Upper lobe of left lung (tissue), 4 donors: ENCODE data around the gene TLCD3A.

Source experiments
- CTCF ChIP-seq, 6 experiments: fragments of 450-650 bp in 4 of 6; fragments of 200-600 bp in 2 of 6; sonication (generic) in 2 of 6; IDR thresholded peaks; one replicate each; pipeline ENCODE4 v1.5.1; 2016 to 2019; ENCODE audit warnings: antibody characterized with exemption in 6 of 6
- EP300 ChIP-seq, 4 donors: sonication (generic); formaldehyde crosslinking; IDR thresholded peaks; one replicate each; pipeline ENCODE4 v1.5.1; 2017; ENCODE audit warnings: antibody characterized with exemption in 4 of 4, control low read depth in 2 of 4
- POLR2A ChIP-seq, 4 donors: fragments of 450-650 bp; IDR thresholded peaks; one replicate each; pipeline ENCODE4 v1.5.1; 2016 to 2017; ENCODE audit warnings: antibody characterized with exemption in 4 of 4, mild to moderate bottlenecking in 2 of 4
- POLR2AphosphoS5 ChIP-seq, 2 donors: sonication (generic); formaldehyde crosslinking; IDR thresholded peaks; one replicate each; pipeline ENCODE4 v1.5.1; 2017; ENCODE audit warnings: antibody characterized with exemption in 2 of 2

- no peak for TF ChIP-seq POLR2A (IDR thresholded peaks at IDR 0.05)
- no peak for TF ChIP-seq CTCF (IDR thresholded peaks at IDR 0.05)
- TF ChIP-seq EP300 (IDR thresholded peaks at IDR 0.05), result no peak
- TF ChIP-seq POLR2AphosphoS5 (IDR thresholded peaks at IDR 0.05), result no peak
These were observed 9.9 kb downstream of the TLCD3A start for GRCh38 chr17:742147-742793.
